GM18526 (cell line): Measurements from ENCODE around the gene NKAIN2.

ENCODE experiments used
- POLR2A ChIP-seq: IDR thresholded peaks from 3 replicates; pipeline ENCODE4 v1.6.1; 2011; ENCODE audit not compliant: insufficient read length; ENCODE audit errors: extremely low read depth

Gene NKAIN2

DNA sequence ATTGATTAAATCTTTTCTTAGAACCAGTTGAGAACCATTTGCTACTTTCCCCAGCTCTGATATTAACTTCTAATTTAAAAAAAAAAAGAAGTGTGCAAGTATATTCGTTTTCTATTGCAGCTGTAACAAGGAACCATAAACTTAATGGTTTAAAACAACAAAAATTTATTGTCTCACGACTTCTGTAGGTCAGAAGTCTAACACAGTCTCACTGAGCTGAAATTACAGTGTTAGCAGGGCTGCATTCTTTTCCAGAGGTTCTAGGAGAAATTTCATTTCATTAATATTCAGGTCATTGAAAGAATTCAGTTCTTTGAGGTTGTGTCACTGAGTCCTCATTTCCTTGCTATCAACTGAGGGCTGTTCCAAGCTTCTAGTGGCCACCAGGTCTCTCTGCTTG, 945.1 kb downstream of the NKAIN2 start:
- no peak for TF ChIP-seq POLR2A

- no peak for TF ChIP-seq POLR2A
These were observed 949.3 kb downstream of the NKAIN2 start for GRCh38 chr6:124753001-124753400.

- TF ChIP-seq POLR2A, result no peak
These were observed 950.0 kb downstream of the NKAIN2 start for GRCh38 chr6:124753562-124754105.

- TF ChIP-seq POLR2A, result no peak
These were observed 951.7 kb downstream of the NKAIN2 start for GRCh38 chr6:124755321-124755720.

- TF ChIP-seq POLR2A, result no peak
These were observed 953.9 kb downstream of the NKAIN2 start for GRCh38 chr6:124757560-124757959.

DNA sequence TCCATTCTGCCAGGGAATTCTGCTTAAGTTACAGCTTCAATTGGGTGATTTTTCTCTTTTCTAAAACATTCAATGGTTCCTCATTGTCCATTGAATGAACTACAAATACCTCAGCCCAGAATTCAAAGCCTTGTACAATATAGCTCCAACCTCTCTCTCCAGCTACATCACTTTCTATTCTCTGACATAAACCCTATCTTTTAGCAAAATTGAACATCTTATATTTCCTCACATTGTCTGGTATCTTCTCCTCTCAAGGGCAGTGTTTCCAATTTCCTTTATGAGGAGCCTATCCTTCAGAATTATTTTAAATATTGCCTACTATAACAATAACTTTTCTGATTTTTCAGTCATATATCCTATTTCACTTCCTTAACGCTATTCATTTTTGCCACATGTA, 955.0 kb downstream of the NKAIN2 start:
- no peak for TF ChIP-seq POLR2A

DNA sequence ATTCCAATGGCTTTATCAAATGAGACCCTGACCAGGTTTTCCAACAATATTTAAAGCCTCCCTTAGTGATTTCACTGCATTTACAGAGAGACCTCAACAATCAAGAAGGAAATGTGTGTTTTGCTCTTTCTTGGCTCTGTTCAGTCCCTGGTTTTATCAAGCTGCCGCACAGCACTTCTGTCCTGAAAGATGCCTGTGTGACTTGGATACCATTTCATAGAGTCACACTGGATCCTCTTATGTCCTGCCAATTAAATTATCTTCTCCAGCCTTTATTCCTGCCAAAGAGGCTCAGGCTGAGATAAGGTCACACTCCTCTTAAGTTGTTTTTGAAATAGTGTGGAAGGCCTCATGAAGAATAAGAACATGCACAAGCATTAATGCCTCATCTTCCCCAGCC, 961.6 kb downstream of the NKAIN2 start:
- no peak for TF ChIP-seq POLR2A

- no peak for TF ChIP-seq POLR2A
These were observed 964.6 kb downstream of the NKAIN2 start for GRCh38 chr6:124768224-124768623.

DNA sequence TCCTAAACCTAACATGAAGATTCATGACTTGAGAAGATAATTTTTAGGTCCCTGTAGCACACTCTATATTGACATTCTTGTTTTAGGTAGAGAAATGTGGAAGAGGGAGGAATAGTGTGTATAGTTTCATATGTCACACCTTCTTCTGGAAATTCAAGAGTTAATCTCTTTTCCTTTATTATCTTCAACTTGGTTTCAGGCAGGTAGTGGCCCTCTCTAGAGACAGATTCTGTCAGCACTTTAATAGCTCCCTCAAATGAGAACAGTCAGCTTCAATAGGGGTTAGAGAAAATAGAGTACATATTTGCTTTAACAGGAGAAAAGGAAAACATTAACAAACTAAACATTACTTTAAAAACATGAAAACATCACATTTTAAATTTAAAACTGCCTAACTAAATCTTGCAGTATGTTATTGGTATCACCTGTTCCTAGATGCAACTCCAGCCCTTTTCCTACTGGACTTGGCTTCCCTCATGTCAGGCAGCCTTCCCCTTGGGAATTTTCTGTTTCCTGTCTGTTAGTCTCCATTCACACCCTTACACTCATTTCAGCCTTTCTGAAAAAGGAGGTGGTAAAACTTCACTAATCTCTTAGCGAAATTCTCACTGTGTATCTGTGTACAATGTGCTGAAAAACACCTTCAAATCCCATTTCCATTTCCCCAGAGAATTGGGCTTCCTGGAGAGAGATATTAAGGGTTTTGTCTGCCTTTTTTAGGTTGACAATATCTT, 966.3 kb downstream of the NKAIN2 start:
- no peak for TF ChIP-seq POLR2A

DNA sequence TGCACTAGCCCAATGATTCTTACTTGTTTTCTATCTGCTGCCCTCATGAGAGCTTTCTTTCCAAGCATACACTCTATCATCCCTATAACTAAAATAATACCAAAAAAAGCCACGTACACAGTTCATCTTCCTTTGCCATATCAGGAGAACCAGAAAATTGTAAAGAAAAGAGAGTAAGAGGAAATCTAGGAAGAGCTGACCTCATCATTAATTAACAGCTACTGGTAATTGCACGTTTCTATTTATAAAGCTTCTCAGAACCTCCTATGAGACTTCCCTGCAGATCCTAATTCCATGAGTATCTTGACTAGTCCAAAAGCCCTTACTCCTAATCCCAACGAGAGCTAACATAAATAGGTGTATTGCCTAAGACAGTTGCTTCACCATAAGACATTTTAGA, 967.1 kb downstream of the NKAIN2 start:
- TF ChIP-seq POLR2A, result no peak

GRCh38 chr6:124772733-124773319, 969.2 kb downstream of the NKAIN2 start:
- no peak for TF ChIP-seq POLR2A

- TF ChIP-seq POLR2A, result no peak
These were observed 971.5 kb downstream of the NKAIN2 start for GRCh38 chr6:124775121-124775520.

DNA sequence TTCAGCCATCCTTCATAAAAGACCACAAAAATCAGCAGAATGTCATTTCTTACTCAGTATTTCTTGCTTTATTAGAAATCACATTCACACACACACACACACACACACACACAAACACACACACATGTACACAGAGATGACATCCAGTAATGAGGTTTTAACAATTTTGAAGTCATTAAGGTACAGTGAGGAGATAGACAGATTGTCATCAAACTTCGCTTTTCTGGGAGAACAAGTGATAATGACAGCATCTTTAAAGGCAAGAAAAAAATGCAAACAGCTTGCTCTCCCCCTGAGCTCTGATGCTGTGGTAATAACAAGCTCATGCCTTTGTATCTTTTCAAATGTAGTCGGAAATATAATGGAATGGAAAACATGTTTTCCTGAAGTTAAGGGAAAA, 974.2 kb downstream of the NKAIN2 start:
- no peak for TF ChIP-seq POLR2A

DNA sequence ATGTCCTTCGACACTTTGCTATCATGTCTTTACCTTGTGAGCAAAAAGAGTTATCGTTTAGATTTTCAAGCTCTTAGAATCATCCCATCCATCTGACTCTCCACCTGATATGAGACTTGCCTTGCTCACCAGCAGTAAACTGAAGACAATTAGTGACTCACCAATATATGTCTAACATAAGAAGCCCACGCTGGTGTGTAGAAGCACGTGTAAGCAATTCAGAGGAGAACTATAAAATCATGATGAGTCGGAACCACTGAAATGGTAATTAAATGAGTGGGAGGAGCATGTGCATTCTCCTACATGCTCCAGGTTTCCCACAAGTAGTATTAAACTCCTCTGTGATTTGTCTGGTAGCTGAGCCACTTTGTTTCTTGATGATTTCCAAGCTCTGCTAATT, 977.0 kb downstream of the NKAIN2 start:
- no peak for TF ChIP-seq POLR2A

GRCh38 chr6:124783344-124783743, 979.7 kb downstream of the NKAIN2 start:
- TF ChIP-seq POLR2A, result no peak

- no peak for TF ChIP-seq POLR2A
These were observed 987.5 kb downstream of the NKAIN2 start for GRCh38 chr6:124791156-124791555.

DNA sequence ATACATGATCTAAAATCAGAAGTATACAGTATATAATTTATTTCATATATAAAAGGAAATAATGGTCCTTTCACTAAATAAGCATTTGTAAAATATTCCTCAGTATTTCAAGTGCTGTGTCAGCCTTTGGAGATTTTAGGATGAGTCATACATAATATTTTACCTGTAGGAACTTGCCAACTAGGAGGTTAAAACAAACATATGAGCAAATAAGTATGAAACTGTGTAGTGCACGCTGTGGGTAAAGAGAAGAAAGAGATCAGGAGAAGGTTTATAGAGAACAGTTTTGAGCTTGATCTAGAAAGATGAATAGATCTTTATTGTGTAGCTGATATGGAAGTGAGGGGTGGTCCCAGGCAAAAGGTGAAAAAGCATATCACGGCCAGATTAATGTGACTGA, 988.7 kb downstream of the NKAIN2 start:
- no peak for TF ChIP-seq POLR2A
